ENCODE results near the gene CPNE1. TPM values are rescaled to one million over a fixed set of nuclear protein-coding genes. Genes with fewer than 3 reads are reported as not detected.

The CPNE1 gene
- total RNA-seq, 2 donors from 2014 or later: 39.2 to 60.4 TPM

GRCh38 chr20:35587436-35587835 lies 77.3 kb downstream of the CPNE1 start:
- Histone ChIP-seq H3K36me3 (no peaks in the 10 kb centered on the region), H3K27me3 (no peaks in the 10 kb centered on the region), H3K9me3 (no peaks in the 10 kb centered on the region), H3K27ac (no peak overlapping the region), H3K4me1 (no peaks in the 10 kb centered on the region), H3K4me3 (no peak overlapping the region)
- DNase-seq (ENCODE audit: low spot score): no peak
- no peak for TF ChIP-seq CTCF (IDR thresholded peaks at IDR 0.05)

- Histone ChIP-seq H3K4me1 (no peaks in the 10 kb centered on the region), H3K27ac (no peak overlapping the region), H3K36me3 (no peaks in the 10 kb centered on the region), H3K4me3 (no peak overlapping the region), H3K27me3 (no peaks in the 10 kb centered on the region), H3K9me3 (peaks cover 0 to 5% of the 10 kb centered on the region in 2 donors)
- no peak for DNase-seq (ENCODE audit: low spot score)
- no peak for TF ChIP-seq CTCF (IDR thresholded peaks at IDR 0.05)
Measured at GRCh38 chr20:35586751-35587425, 77.8 kb downstream of the CPNE1 start.

GRCh38 chr20:35583636-35584560 lies 80.8 kb downstream of the CPNE1 start:
- TF ChIP-seq CTCF (IDR thresholded peaks at IDR 0.05): no peak
- no peaks in the 10 kb centered on the region for H3K4me1 ChIP-seq
- H3K36me3 ChIP-seq: no peaks in the 10 kb centered on the region
- no peaks in the 10 kb centered on the region for H3K27me3 ChIP-seq
- H3K27ac ChIP-seq: no peak overlapping the region
- peaks cover 0 to 13% of the 10 kb centered on the region in 2 donors for H3K9me3 ChIP-seq
- no peak for DNase-seq (ENCODE audit: low spot score)
- H3K4me3 ChIP-seq: no peak overlapping the region

- peaks cover 0 to 13% of the 10 kb centered on the region in 2 donors for H3K9me3 ChIP-seq
- H3K4me1 ChIP-seq: no peaks in the 10 kb centered on the region
- H3K36me3 ChIP-seq: no peaks in the 10 kb centered on the region
- no peaks in the 10 kb centered on the region for H3K27me3 ChIP-seq
- TF ChIP-seq CTCF (IDR thresholded peaks at IDR 0.05): no peak
- H3K4me3 ChIP-seq: no peak overlapping the region
- no peak for DNase-seq (ENCODE audit: low spot score)
- H3K27ac ChIP-seq: no peak overlapping the region
Measured at GRCh38 chr20:35582741-35583404, 81.8 kb downstream of the CPNE1 start.

GRCh38 chr20:35582131-35582530 lies 82.6 kb downstream of the CPNE1 start:
- Histone ChIP-seq H3K4me1 (no peaks in the 10 kb centered on the region), H3K27me3 (no peaks in the 10 kb centered on the region), H3K27ac (no peak overlapping the region), H3K9me3 (peaks cover 0 to 13% of the 10 kb centered on the region in 2 donors), H3K4me3 (no peak overlapping the region), H3K36me3 (no peaks in the 10 kb centered on the region)
- no peak for TF ChIP-seq CTCF (IDR thresholded peaks at IDR 0.05)
- DNase-seq (ENCODE audit: low spot score): no peak

All from right atrium auricular region (tissue), 2 donors.